GM19193 (cell line): ENCODE data around the gene CDH16.

Experiments
- POLR2A ChIP-seq: IDR thresholded peaks from 4 replicates; pipeline ENCODE4 v1.6.1; 2011; ENCODE audit not compliant: insufficient read depth, insufficient read length; ENCODE audit errors: extremely low read depth

CDH16 gene

GRCh38 chr16:66899310-66899944 is 19.3 kb downstream of the CDH16 start:
- TF ChIP-seq POLR2A, result no peak

DNA sequence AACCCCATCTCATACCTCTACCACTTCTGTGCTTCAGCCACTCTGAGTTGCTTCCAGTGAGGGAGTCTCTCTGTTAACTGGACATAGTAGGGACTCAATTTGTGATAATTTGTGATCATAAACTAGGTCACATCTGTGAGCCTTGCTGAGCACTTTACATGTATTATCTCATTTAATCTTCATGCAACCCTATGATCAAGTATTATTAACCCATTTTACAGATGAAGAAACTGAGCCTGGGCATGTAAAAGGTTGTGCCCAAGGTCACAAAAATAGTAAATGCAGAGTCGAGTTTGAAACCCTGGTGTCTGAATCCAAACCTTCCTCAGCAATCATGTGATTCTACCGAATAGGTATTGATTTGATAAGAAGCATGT is 19.8 kb downstream of the CDH16 start:
- TF ChIP-seq POLR2A, result no peak

DNA sequence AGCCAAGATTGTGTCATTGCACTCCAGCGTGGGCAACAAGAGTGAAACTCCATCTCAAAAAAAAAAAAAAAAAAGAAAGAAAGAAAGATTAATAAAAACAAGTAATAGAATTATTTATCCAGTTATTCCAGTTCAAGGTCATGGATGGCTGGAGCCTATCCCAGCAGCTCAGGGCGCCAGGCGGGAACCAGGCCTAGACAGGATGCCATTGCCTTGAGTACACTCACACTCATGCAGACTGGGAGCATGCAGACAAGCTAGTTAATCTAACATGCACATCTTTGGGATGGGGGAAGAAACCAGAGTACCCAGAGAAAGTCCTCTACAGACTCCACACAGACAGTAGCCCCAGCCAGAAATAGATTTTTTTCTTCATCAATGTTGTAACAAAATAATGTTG is 20.5 kb downstream of the CDH16 start:
- TF ChIP-seq POLR2A, result no peak

- TF ChIP-seq POLR2A, result no peak
Observed at GRCh38 chr16:66895999-66896398, 22.7 kb downstream of the CDH16 start.

DNA sequence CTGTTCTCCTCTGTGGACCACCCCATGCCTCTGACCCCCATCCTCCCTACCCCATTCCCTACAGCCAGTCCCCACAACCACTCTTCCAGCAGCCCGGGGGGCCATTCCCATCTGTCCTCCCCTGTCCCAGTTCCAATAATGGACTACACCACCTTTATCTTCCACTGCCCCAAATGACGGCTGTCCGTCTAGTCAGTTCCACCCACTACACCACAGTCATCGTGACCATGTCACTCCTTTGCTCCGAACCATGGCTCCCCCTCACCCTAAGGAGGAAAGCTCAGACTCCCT is 23.1 kb downstream of the CDH16 start:
- no peak for TF ChIP-seq POLR2A

DNA sequence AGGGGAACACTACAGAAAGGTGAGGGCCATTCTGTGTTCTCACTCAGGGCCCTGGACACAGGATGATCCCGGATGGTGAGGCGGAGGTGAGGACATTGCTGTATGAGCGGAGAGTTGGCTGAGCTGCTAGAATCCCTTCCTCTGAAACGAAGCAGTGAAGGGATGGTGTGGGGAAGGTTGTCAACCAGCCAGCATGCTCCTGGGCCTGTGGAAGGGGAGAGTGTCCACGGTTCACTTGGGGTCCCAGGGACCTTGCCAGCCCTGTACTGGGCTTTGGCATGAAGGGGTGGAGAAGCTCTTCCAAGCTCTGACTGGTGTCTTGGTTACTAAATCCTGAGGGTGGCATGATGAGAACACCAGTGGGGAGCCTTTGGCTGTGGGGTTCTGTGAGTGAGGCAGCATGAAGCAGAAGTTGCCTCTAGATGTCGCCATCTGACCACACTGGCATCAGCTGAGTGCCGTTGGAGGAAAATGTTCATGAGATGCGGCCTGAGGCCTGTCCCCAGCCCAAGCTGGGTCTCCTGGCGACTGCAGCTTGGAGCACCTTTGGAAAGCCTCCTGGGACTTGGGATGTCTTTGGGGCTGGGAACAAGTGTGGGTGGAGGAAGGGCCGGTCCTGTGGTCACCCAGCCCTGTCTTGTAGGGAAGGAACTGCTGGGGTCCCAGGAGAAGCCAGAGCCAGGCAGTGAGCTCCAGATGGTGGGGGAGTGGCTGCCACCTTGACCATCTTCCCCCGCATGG is 23.6 kb downstream of the CDH16 start:
- TF ChIP-seq POLR2A, result no peak

DNA sequence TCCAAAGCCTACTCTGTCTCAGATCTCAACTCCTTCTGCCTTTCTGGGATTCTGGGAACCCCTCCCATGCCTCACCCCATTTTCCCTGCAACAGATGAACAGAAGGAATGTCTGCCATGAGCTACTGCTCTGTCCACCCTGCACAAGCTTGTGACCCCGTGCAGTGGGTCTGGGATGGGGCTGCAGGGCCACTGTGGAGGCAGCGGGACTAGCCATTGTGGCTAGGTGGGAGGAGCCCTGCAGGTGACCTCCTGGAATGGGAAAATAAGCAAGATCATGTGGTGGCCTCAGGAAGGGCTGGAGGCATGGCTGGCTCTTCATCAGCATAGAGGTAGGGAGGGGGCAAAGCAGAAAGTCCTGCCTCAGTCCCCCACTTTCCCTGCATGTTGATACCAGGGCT is 24.6 kb downstream of the CDH16 start:
- no peak for TF ChIP-seq POLR2A

DNA sequence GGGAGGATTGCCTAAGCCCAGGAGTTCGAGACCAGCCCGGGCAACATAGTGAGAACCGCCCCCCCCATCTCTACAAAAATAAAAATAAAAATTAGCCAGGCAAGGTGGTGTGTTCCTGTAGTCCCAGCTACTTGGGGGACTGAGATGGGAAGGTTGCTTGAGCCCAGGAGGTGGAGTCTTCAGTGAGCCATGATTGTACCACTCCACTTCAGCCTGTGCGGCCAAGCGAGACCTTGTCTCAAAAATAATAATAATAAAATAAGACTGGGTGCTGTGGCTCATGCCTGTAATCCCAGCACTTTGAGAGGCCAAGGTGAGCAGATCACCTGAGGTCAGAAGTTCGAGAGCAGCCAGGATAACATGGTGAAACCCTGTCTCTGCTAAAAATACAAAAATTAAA is 26.9 kb downstream of the CDH16 start:
- TF ChIP-seq POLR2A, result no peak

DNA sequence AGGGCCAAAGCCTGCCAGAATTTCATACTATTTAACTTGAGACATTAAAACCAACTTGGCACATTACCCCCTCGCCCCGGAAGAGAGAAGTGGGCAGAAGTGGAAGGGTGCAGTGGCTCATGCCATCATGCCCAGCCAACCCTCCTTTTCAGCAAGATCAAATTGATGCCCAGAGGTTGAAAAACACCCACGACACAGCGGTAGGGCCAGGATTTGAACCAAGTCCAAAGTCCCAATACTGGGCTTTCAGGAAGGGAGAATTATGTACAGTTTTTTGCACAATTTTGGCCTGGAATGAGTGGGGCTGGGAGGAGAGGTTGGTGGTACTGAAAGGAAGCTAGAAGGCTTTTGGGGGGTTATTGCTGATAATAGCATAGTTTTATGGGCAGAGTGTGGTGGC is 27.3 kb downstream of the CDH16 start:
- no peak for TF ChIP-seq POLR2A

GRCh38 chr16:66890799-66891198 is 27.9 kb downstream of the CDH16 start:
- no peak for TF ChIP-seq POLR2A

DNA sequence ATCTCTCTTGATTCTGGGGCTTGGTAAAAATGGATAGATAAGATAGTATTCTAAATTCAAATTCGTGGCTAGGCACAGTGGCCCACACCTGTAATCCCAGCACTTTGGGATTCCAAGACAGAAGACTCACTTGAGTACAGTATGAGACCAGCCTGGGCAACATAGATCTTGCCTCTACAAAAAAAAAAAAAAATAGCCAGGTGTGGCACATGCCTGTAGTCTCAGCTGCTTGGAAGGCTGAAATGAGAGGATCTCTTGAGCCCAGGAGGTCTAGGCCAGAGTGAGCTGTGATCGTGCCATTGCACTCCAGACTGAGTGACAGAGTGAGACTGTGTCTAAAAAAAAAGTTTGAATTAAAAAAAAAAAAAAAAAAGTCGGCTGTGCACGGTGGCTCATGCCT is 29.1 kb downstream of the CDH16 start:
- no peak for TF ChIP-seq POLR2A

GRCh38 chr16:66888647-66889615 is 29.8 kb downstream of the CDH16 start:
- no peak for TF ChIP-seq POLR2A

- no peak for TF ChIP-seq POLR2A
Observed at GRCh38 chr16:66886914-66887313, 31.8 kb downstream of the CDH16 start.

- TF ChIP-seq POLR2A, result no peak
Observed at GRCh38 chr16:66886321-66886720, 32.4 kb downstream of the CDH16 start.

- TF ChIP-seq POLR2A, result no peak
Observed at GRCh38 chr16:66885491-66885890, 33.2 kb downstream of the CDH16 start.

- no peak for TF ChIP-seq POLR2A
Observed at GRCh38 chr16:66882702-66883101, 36.0 kb downstream of the CDH16 start.
